Heart left ventricle (tissue), 16 donors: ENCODE measurements around the gene FADS3. TPM values are rescaled to one million over a fixed set of nuclear protein-coding genes. Genes with fewer than 3 reads are reported as not detected.

Experiments used
- ATAC-seq, 4 donors: fragments of 200-7000 bp; cut with Tn5 transposase; one replicate each; pipeline ENCODE4 v1.9.1; 2020 to 2022; ENCODE audit warnings: moderate library complexity in 4 of 4, mild to moderate bottlenecking in 3 of 4, moderate number of reproducible peaks in 1 of 4
- DNase-seq, 5 donors: peaks; one replicate each; pipeline ENCODE4 v3.0.0-alpha.2; 2020
- H3K27ac ChIP-seq, 12 donors: fragments of 200-600 bp; sonication (generic) in 4 of 12; one replicate each; pipeline versions ENCODE4 v1.5.0 to v1.8.0; 2016 to 2022; ENCODE audit warnings: mild to moderate bottlenecking in 2 of 12
- H3K27me3 ChIP-seq, 9 donors: fragments of 200-600 bp; sonication (generic) in 2 of 9; one replicate each; pipeline versions ENCODE4 v1.5.1 to v1.8.0; 2016 to 2022; ENCODE audit warnings: mild to moderate bottlenecking in 3 of 9
- H3K36me3 ChIP-seq, 9 donors: fragments of 200-600 bp; sonication (generic) in 2 of 9; one replicate each; pipeline versions ENCODE4 v1.5.0 to v1.8.0; 2018 to 2022; ENCODE audit warnings: mild to moderate bottlenecking in 2 of 9
- H3K4me1 ChIP-seq, 12 donors: fragments of 200-600 bp; sonication (generic) in 4 of 12; one replicate each; pipeline versions ENCODE4 v1.5.0 to v1.8.0; 2016 to 2022; ENCODE audit warnings: mild to moderate bottlenecking in 3 of 12
- H3K4me3 ChIP-seq, 12 donors: fragments of 200-600 bp; sonication (generic) in 4 of 12; one replicate each; pipeline versions ENCODE4 v1.5.0 to v1.8.0; 2017 to 2022; ENCODE audit warnings: mild to moderate bottlenecking in 9 of 12, moderate library complexity in 4 of 12
- H3K9me3 ChIP-seq, 12 donors: fragments of 200-600 bp; sonication (generic) in 4 of 12; one replicate each; pipeline versions ENCODE4 v1.5.0 to v1.8.0; 2016 to 2022; ENCODE audit warnings: mild to moderate bottlenecking in 1 of 12
- CTCF ChIP-seq, 12 donors: fragments of 200-600 bp; sonication (generic) in 4 of 12; IDR thresholded peaks; one replicate each; pipeline versions ENCODE4 v1.5.0 to v1.8.0; 2018 to 2022; ENCODE audit warnings: antibody characterized with exemption in 12 of 12, mild to moderate bottlenecking in 5 of 12
- POLR2A ChIP-seq, 2 donors: fragments of 450-650 bp; IDR thresholded peaks; one replicate each; pipeline ENCODE4 v1.6.1; 2017; ENCODE audit warnings: antibody characterized with exemption in 2 of 2, mild to moderate bottlenecking in 2 of 2, moderate library complexity in 2 of 2
- WGBS, 4 donors: extraction: QIAGEN DNeasy Blood & Tissue Kit in 2 of 4; methylation state at CpG; one replicate each; pipeline versions ENCODE4 v1.1.5 to v1.1.7; 2013 to 2018; 5-methylcytosine and 5-hydroxymethylcytosine counted together
- intact Hi-C, 10 donors: fragments of 100-400 bp; cut with DNase I; formaldehyde crosslinking; loops; one replicate each; pipeline versions ENCODE4 v1.11.1 to v1.14.2; 2022
- polyA plus RNA-seq, 2 donors: library from polyadenylated mRNA; stranded (reverse); fragments of 200-250 nt; gene quantifications; one replicate each; pipeline ENCODE4 v1.2.3, GENCODE V29; 2013
- total RNA-seq, 9 donors: library from RNA; depleted of rRNA in 2 of 9; stranded (reverse); fragments of >200 nt in 2 of 9; fragmentation: NEBNext Ultra II Directional in 3 of 9; extraction: Animal tissue kit (Norgen Biotek cat#: 25700) in 3 of 9; gene quantifications; one replicate each; pipeline versions ENCODE4 v1.1.0 to v1.2.4, GENCODE V29; 2016 to 2023
- donor health status: ischemic (EF 13 %, LVEDD 7.1; RV severe dilation, severe dysfunction).
- donor health status: healthy with polysubstance abuse.
- donor health status: DM: no; HTN: yes; CAD: no.
- donor health status: DM: no; HTN: no; CAD: no.
- donor health status: ischemic (EF 25% LVEDD 6.9; RV normal size, moderate dysfunction).
- donor health status: ischemic (EF 25% LVEDD 5.7; RV mildly dilated, moderate dysfunction).
- donor health status: healthy.
- donor health status: DM: yes; HTN: yes; CAD: no.
- donor health status: ischemic (EF 35%, LVEDD 5.7; RV mildly dilated, moderate dysfunction).
- donor health status: nonischemic (EF 11% LVEDD 7.7; RV severe dilation, severe dysfunction).
- donor health status: DM: yes; HTN: yes; CAD: no.
- donor health status: PGD.
- donor health status: ischemic (EF 29% LVEDD 5.4; RV normal size, mild dysfunction).
- donor health status: nonischemic (EF 23%, LVEDD 6.1; RV moderate dilation, normal function).

FADS3 gene
- total and polyA plus RNA-seq, 11 donors = 53.2 to 237 (median 79.6) TPM

GRCh38 chr11:61838501-61838900 is 52.8 kb downstream of the FADS3 start:
- Histone ChIP-seq H3K36me3 (peaks cover 0 to 51% (median 34%) of the 10 kb centered on the region in 9 donors), H3K27ac (no peak overlapping the region), H3K9me3 (no peaks in the 10 kb centered on the region), H3K4me3 (no peak overlapping the region), H3K27me3 (no peaks in the 10 kb centered on the region), H3K4me1 (peaks cover 0 to 39% (median 23%) of the 10 kb centered on the region in 12 donors)
- TF ChIP-seq POLR2A (IDR thresholded peaks at IDR 0.05) (no peak), CTCF (IDR thresholded peaks at IDR 0.05) (no peak)
- ATAC-seq (no peak), DNase-seq (peak in 1 of 5 donors; percentile 15)
- intact Hi-C loops = no loop called here
- 88 to 97% (median 96%) methylated on average over 5 of the region's 5 CpGs for WGBS, 4 donors

- Histone ChIP-seq H3K27me3 (no peaks in the 10 kb centered on the region), H3K4me1 (peaks cover 0 to 45% (median 24%) of the 10 kb centered on the region in 12 donors), H3K9me3 (no peaks in the 10 kb centered on the region), H3K36me3 (peaks cover 0 to 42% (median 27%) of the 10 kb centered on the region in 9 donors), H3K4me3 (no peak overlapping the region), H3K27ac (no peak overlapping the region)
- ATAC-seq = no peak
- peak in 1 of 5 donors; percentile 12 for DNase-seq
- WGBS, 4 donors = 90 to 96% (median 95%) methylated on average over 11 to 15 of the region's 15 CpGs
- TF ChIP-seq POLR2A (IDR thresholded peaks at IDR 0.05) (no peak), CTCF (IDR thresholded peaks at IDR 0.05) (no peak)
- intact Hi-C loops = no loop called here
Observed at GRCh38 chr11:61837411-61838005, 53.8 kb downstream of the FADS3 start.

- ATAC-seq (no peak), DNase-seq (peak in 1 of 5 donors; percentile 11)
- peaks cover 0 to 28% (median 16%) of the 10 kb centered on the region in 9 donors for H3K36me3 ChIP-seq
- H3K9me3 ChIP-seq = no peaks in the 10 kb centered on the region
- peaks cover 0 to 46% (median 25%) of the 10 kb centered on the region in 12 donors for H3K4me1 ChIP-seq
- H3K4me3 ChIP-seq = no peak overlapping the region
- TF ChIP-seq POLR2A (IDR thresholded peaks at IDR 0.05) = no peak
- no peak for TF ChIP-seq CTCF (IDR thresholded peaks at IDR 0.05)
- WGBS, 4 donors = 94 to 98% (median 98%) methylated on average over 8 of the region's 8 CpGs
- peak overlapping the region in 2 of 12 donors; percentile 22 to 84 for H3K27ac ChIP-seq
- no peaks in the 10 kb centered on the region for H3K27me3 ChIP-seq
- intact Hi-C loops = no loop called here
Observed at GRCh38 chr11:61836193-61836592, 55.2 kb downstream of the FADS3 start.

GRCh38 chr11:61834278-61835048 is 56.9 kb downstream of the FADS3 start:
- TF ChIP-seq CTCF (IDR thresholded peaks at IDR 0.05) (no peak), POLR2A (IDR thresholded peaks at IDR 0.05) (no peak)
- WGBS, 4 donors = 47 to 54% (median 49%) methylated on average over 10 to 12 of the region's 12 CpGs
- Histone ChIP-seq H3K27ac (peak overlapping the region; percentile 13 to 84 (median 70)), H3K9me3 (no peaks in the 10 kb centered on the region), H3K27me3 (no peaks in the 10 kb centered on the region), H3K4me1 (peaks cover 0 to 62% (median 32%) of the 10 kb centered on the region in 12 donors), H3K36me3 (peaks cover 0 to 11% (median 0%) of the 10 kb centered on the region in 9 donors), H3K4me3 (no peak overlapping the region)
- intact Hi-C loops = no loop called here
- ATAC-seq = peak; percentile 50 to 89 (median 87)
- peak; percentile 67 to 79 (median 74) for DNase-seq
